K562 (cell line): ENCODE data around the gene ZBTB32. TPM values are rescaled to one million over a fixed set of nuclear protein-coding genes. Genes with fewer than 3 reads are reported as not detected.

Source experiments
- BACH1 ChIP-seq: fragments of 200-800 bp; sonication (Bioruptor generic); IDR thresholded peaks from 2 replicates; pipeline ENCODE4 v1.6.1; 2016; ENCODE audit warnings: missing genetic modification characterization, missing compliant biosample characterization
- BMI1 ChIP-seq: fragments of 150-350 bp; IDR thresholded peaks from 2 replicates; pipeline ENCODE4 v1.6.1; 2014; ENCODE audit warnings: low read length
- CREM ChIP-seq: IDR thresholded peaks from 2 replicates; pipeline ENCODE4 v1.6.1; 2014; ENCODE audit warnings: antibody characterized with exemption, low read depth
- CTBP1 ChIP-seq: fragments of 450-650 bp; IDR thresholded peaks from 2 replicates; pipeline ENCODE4 v1.6.1; 2016; ENCODE audit warnings: borderline replicate concordance
- EP400 ChIP-seq: fragments of 450-650 bp; IDR thresholded peaks from 2 replicates; pipeline ENCODE4 v1.6.1; 2017; ENCODE audit warnings: antibody characterized with exemption, mild to moderate bottlenecking, moderate library complexity
- ESRRA ChIP-seq: fragments of 450-650 bp; IDR thresholded peaks from 2 replicates; pipeline ENCODE4 v1.6.1; 2014; ENCODE audit warnings: low read depth, mild to moderate bottlenecking, moderate library complexity, borderline replicate concordance
- ETV5 ChIP-seq: sonication (generic); formaldehyde crosslinking; IDR thresholded peaks from 2 replicates; pipeline ENCODE4 v1.4.0; 2020; ENCODE audit warnings: low read depth, mild to moderate bottlenecking, missing genetic modification reagents
- EZH2 ChIP-seq: IDR thresholded peaks from 2 replicates; pipeline ENCODE4 v1.6.1; 2012; ENCODE audit warnings: low read depth, mild to moderate bottlenecking, inconsistent platforms, low read length, borderline replicate concordance
- IFI16 ChIP-seq: fragments of 250-450 bp; sonication (Bioruptor Pico); IDR thresholded peaks from 2 replicates; pipeline ENCODE4 v2.1.2; 2022; ENCODE audit warnings: mild to moderate bottlenecking, inconsistent platforms
- JUND ChIP-seq, 2 experiments: IDR thresholded peaks; 2 replicates in 1 of 2; 3 replicates in 1 of 2; pipeline ENCODE4 v1.6.1; 2011; ENCODE audit warnings: borderline replicate concordance in 2 of 2, low read depth in 2 of 2, low read length in 2 of 2, improper control_type of control experiment in 1 of 2, missing biosample characterization in 1 of 2, missing genetic modification characterization in 1 of 2, missing genetic modification reagents in 1 of 2
- KAT7 ChIP-seq: sonication (generic); formaldehyde crosslinking; IDR thresholded peaks from 2 replicates; pipeline ENCODE4 v1.8.0; 2022; ENCODE audit warnings: missing genetic modification reagents, mild to moderate bottlenecking, borderline replicate concordance
- KDM5B ChIP-seq: fragments of 200-600 bp; sonication (generic); IDR thresholded peaks from 2 replicates; pipeline ENCODE4 v1.6.1; 2012; ENCODE audit warnings: low read depth, mild to moderate bottlenecking, moderate library complexity, low read length, control low read depth, inconsistent platforms; ENCODE audit not compliant: insufficient replicate concordance
- KHSRP ChIP-seq: fragments of 450-650 bp; IDR thresholded peaks from 2 replicates; pipeline ENCODE4 v1.6.1; 2017
- MXI1 ChIP-seq: IDR thresholded peaks from 2 replicates; pipeline ENCODE4 v1.6.1; 2011; ENCODE audit warnings: low read depth, mild to moderate bottlenecking, improper control_type of control experiment, low read length
- NFXL1 ChIP-seq: fragments of 450-650 bp; formaldehyde crosslinking; IDR thresholded peaks from 2 replicates; pipeline ENCODE4 v1.4.0; 2021; ENCODE audit warnings: mild to moderate bottlenecking
- NR1H2 ChIP-seq: sonication (generic); formaldehyde crosslinking; IDR thresholded peaks from 2 replicates; pipeline ENCODE4 v1.4.0; 2020; ENCODE audit warnings: mild to moderate bottlenecking, missing genetic modification reagents
- NR2C2 ChIP-seq, 2 experiments: fragments of 200-800 bp in 1 of 2; sonication (Bioruptor generic) in 1 of 2; sonication (generic) in 1 of 2; formaldehyde crosslinking in 1 of 2; IDR thresholded peaks; 2 replicates each; pipeline versions ENCODE4 v1.6.1 to v1.8.0; 2016 to 2022; ENCODE audit warnings: mild to moderate bottlenecking in 1 of 2, missing compliant biosample characterization in 1 of 2, missing genetic modification characterization in 1 of 2, missing genetic modification reagents in 1 of 2
- POLR2H ChIP-seq: IDR thresholded peaks from 2 replicates; pipeline ENCODE4 v1.6.1; 2016; ENCODE audit warnings: missing genetic modification characterization, low read depth, mild to moderate bottlenecking, control low read depth, missing compliant biosample characterization, moderate library complexity
- RBM22 ChIP-seq: fragments of 200-400 bp; formaldehyde crosslinking; IDR thresholded peaks from 2 replicates; pipeline ENCODE4 v1.6.1; 2018; ENCODE audit warnings: low read length, low read depth; ENCODE audit not compliant: poor library complexity, severe bottlenecking
- SIRT6 ChIP-seq: IDR thresholded peaks from one replicate; pipeline ENCODE4 v1.6.1; 2012; ENCODE audit warnings: low read depth, mild to moderate bottlenecking, control low read depth, inconsistent platforms, low read length, moderate library complexity
- SPI1 ChIP-seq: IDR thresholded peaks from 2 replicates; pipeline ENCODE4 v1.6.1; 2011; ENCODE audit warnings: low read depth, low read length, control low read depth, borderline replicate concordance
- SUPT5H ChIP-seq: fragments of 450-650 bp; IDR thresholded peaks from 2 replicates; pipeline ENCODE4 v1.6.1; 2016
- THRB ChIP-seq: fragments of 450-650 bp; formaldehyde crosslinking; conservative IDR thresholded peaks from 2 replicates; pipeline ENCODE4 v1.4.0; 2022; ENCODE audit warnings: mild to moderate bottlenecking, missing genetic modification characterization
- ZBTB34 ChIP-seq: fragments of 250-450 bp; sonication (Bioruptor Pico); IDR thresholded peaks from 2 replicates; pipeline ENCODE4 v1.8.0; 2021; ENCODE audit warnings: mild to moderate bottlenecking, moderate library complexity
- ZBTB7A ChIP-seq: IDR thresholded peaks from 2 replicates; pipeline ENCODE4 v1.6.1; 2011; ENCODE audit warnings: low read depth, mild to moderate bottlenecking, low read length, moderate library complexity, borderline replicate concordance; ENCODE audit not compliant: control insufficient read depth
- ZFP30 ChIP-seq: fragments of 250-450 bp; sonication (Bioruptor Pico); IDR thresholded peaks from 2 replicates; pipeline ENCODE4 v1.8.0; 2022; ENCODE audit warnings: moderate library complexity, mild to moderate bottlenecking, inconsistent platforms, borderline replicate concordance
- ZKSCAN3 ChIP-seq: fragments of 250-450 bp; sonication (Bioruptor Pico); IDR thresholded peaks from 2 replicates; pipeline ENCODE4 v1.4.0; 2020
- polyA plus RNA-seq, 8 experiments: library from polyadenylated mRNA; depleted of rRNA in 4 of 8; stranded (reverse) in 5 of 8; unstranded in 3 of 8; fragments of >200 nt; fragmentation: Nextera tagmentation in 2 of 8; fragmentation: Illumina TruSeq in 1 of 8; extraction: Ambion mirVana in 2 of 8; extraction: Trizol in 1 of 8; gene quantifications; 2 replicates each; pipeline versions ENCODE4 v1.2.1 to v1.2.3, GENCODE V29; 2011 to 2014; ENCODE audit warnings: inconsistent platforms in 1 of 8, missing spikeins in 1 of 8
- total RNA-seq, 7 experiments: library from RNA; depleted of rRNA in 6 of 7; stranded (reverse); fragments of >200 nt in 6 of 7; fragmentation: Illumina TruSeq in 2 of 7; extraction: Trizol in 2 of 7; gene quantifications; 2 replicates each; pipeline versions ENCODE4 v1.2.1 to v1.2.3, GENCODE V29; 2011 to 2021; ENCODE audit warnings: low replicate concordance in 1 of 7
- TF ChIP-seq, protein P1 (sequence below): sonication (generic); formaldehyde crosslinking; IDR thresholded peaks from 2 replicates; pipeline ENCODE4 v1.8.0; 2022; ENCODE audit warnings: missing genetic modification reagents, mild to moderate bottlenecking, moderate library complexity, borderline replicate concordance

The ZBTB32 gene
- total and polyA plus RNA-seq, 9 of the 15 experiments (the other 6 are each of a cell fraction or from before 2014, with no cell fraction given), result 0.20 TPM; not detected in 8

- TF ChIP-seq RBM22 (no peak), ZBTB34 (CRISPR knock-in tag) (no peak), BMI1 (no peak), IFI16 (CRISPR knock-in tag) (no peak), KDM5B (no peak), NFXL1 (CRISPR knock-in tag) (no peak), CTBP1 (peak; percentile 98), SUPT5H (no peak), POLR2H (no peak), EZH2 (no peak), THRB (CRISPR knock-in tag) (no peak), BACH1 (tag) (no peak), ZBTB7A (no peak), NR2C2 (CRISPR knock-in tag; IDR thresholded peaks at IDR 0.05) (peak; percentile 65), NR2C2 (tag; IDR thresholded peaks at IDR 0.05) (no peak), ZKSCAN3 (CRISPR knock-in tag) (no peak), MXI1 (no peak), ESRRA (no peak), CREM (peak; percentile 80), SPI1 (no peak), JUND (IDR thresholded peaks at IDR 0.05; ENCODE audit: borderline replicate concordance, low read depth, low read length) (no peak), JUND (tag; IDR thresholded peaks at IDR 0.05; ENCODE audit: borderline replicate concordance, low read depth, low read length) (no peak; the same call in 2 of the 3 replicates), SIRT6 (no peak), ZFP30 (CRISPR knock-in tag) (no peak), EP400 (no peak), KAT7 (no peak), NR1H2 (CRISPR knock-in tag) (no peak), ETV5 (no peak), KHSRP (no peak)
- TF ChIP-seq, protein P1, sequence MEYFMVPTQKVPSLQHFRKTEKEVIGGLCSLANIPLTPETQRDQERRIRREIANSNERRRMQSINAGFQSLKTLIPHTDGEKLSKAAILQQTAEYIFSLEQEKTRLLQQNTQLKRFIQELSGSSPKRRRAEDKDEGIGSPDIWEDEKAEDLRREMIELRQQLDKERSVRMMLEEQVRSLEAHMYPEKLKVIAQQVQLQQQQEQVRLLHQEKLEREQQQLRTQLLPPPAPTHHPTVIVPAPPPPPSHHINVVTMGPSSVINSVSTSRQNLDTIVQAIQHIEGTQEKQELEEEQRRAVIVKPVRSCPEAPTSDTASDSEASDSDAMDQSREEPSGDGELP (CRISPR knock-in tag), result peak; percentile 99
Measured at GRCh38 chr19:35704218-35704617, at the start of gene ZBTB32 (continued).
